ENCODE measurements around the gene OR2AG1. TPM values are rescaled to one million over a fixed set of nuclear protein-coding genes. Genes with fewer than 3 reads are reported as not detected.

Gene OR2AG1
- total and polyA plus RNA-seq, 2 experiments from 2014 or later: 0.16 TPM; not detected in 1

DNA sequence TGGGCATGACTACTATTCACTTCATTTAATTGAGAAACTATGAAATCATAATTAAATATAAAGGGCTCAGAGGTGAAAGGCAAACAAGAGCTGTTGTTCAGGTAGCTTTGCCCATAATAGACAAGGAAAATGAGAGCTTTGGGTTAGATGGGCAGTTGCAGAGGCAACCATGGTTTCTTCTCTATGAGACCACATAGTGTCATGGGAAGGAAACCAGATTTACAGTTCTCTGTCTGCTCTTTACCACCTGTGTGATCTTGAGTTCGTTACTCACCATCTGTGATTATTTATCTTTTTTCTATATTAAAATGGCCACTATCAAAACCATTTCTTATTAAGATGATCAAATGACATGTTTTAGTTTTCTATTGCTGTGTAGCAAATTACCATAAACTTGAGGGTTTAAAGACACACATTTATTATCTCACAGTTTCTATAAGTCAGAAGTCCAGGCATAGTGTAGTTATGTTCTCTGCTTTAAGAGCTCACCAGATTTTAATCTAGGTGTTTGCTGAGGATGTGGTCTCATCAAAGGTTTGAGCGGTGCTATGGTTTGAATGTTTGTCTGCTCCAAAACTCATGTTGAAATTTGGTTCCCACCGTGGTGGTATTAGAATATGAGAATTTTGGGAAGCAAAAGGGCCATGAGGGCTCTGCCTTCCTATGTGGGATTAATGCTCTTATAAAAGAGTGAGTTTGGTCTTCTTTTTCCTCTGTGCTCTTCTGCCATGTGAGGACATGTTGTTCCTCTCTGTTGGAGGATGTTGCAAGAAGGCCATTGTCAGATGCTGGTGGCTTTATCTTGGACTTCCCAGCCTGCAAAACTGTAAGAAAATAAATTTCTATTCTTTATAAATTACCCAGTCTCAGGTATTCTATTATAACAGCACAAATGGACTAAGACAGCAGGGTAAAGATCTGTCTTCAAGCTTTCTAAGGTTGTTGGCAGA is 49.2 kb upstream of the OR2AG1 start:
- Histone ChIP-seq H3K27me3 (ENCODE audit: insufficient read depth) (no peaks in the 10 kb centered on the region), H4K20me1 (replicated peaks; ENCODE audit: insufficient read depth) (no peaks in the 10 kb centered on the region), H3K36me3 (ENCODE audit: insufficient read depth) (no peaks in the 10 kb centered on the region), H3K4me1 (ENCODE audit: insufficient read depth) (no peaks in the 10 kb centered on the region), H3K27ac (ENCODE audit: low read depth) (no peak overlapping the region), H3K4me3 (no peak overlapping the region), H3K9me2 (ENCODE audit: insufficient read depth) (no peaks in the 10 kb centered on the region), H3K4me2 (no peak overlapping the region), H2AFZ (no peak overlapping the region), H3F3A (replicated peaks; ENCODE audit: low read depth) (no peaks in the 10 kb centered on the region), H3K79me2 (replicated peaks; ENCODE audit: insufficient read depth) (no peaks in the 10 kb centered on the region)
- DNase-seq (ENCODE audit: low spot score) (no peak), ATAC-seq (no peak)
- Mint-ChIP-seq H3K9me3 (0 out of 3 replicates have a peak, but pooled peaks cover 3% of the 10 kb centered on the region), H3K27me3 (ENCODE audit: insufficient read depth, low read depth, poor library complexity) (peaks cover 2% of the 10 kb centered on the region), H3K27ac (no peak overlapping the region), H3K36me3 (ENCODE audit: low read depth) (no peaks in the 10 kb centered on the region), H3K4me1 (no peaks in the 10 kb centered on the region), H3K4me3 (no peak overlapping the region)
- TF ChIP-seq, protein P1, sequence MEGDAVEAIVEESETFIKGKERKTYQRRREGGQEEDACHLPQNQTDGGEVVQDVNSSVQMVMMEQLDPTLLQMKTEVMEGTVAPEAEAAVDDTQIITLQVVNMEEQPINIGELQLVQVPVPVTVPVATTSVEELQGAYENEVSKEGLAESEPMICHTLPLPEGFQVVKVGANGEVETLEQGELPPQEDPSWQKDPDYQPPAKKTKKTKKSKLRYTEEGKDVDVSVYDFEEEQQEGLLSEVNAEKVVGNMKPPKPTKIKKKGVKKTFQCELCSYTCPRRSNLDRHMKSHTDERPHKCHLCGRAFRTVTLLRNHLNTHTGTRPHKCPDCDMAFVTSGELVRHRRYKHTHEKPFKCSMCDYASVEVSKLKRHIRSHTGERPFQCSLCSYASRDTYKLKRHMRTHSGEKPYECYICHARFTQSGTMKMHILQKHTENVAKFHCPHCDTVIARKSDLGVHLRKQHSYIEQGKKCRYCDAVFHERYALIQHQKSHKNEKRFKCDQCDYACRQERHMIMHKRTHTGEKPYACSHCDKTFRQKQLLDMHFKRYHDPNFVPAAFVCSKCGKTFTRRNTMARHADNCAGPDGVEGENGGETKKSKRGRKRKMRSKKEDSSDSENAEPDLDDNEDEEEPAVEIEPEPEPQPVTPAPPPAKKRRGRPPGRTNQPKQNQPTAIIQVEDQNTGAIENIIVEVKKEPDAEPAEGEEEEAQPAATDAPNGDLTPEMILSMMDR (conservative IDR thresholded peaks at IDR 0.05; ENCODE audit: low read depth in 2 of 2): no peak
- TF ChIP-seq JUNB (IDR thresholded peaks at IDR 0.05; ENCODE audit: unreplicated experiment) (no peak), POLR2AphosphoS5 (IDR thresholded peaks at IDR 0.05; ENCODE audit: low read depth) (no peak), ZNF114 (CRISPR knock-in tag; IDR thresholded peaks at IDR 0.05) (no peak), ZNF331 (CRISPR knock-in tag; IDR thresholded peaks at IDR 0.05; ENCODE audit: low read depth) (no peak), CREB1 (CRISPR knock-in tag; IDR thresholded peaks at IDR 0.05; ENCODE audit: low read depth) (no peak), NANOG (IDR thresholded peaks at IDR 0.05; ENCODE audit: borderline replicate concordance) (no peak), STAT1 (IDR thresholded peaks at IDR 0.05; ENCODE audit: unreplicated experiment) (no peak), EZH2 (IDR thresholded peaks at IDR 0.05; ENCODE audit: low read depth, unreplicated experiment) (no peak), EZH2phosphoT487 (IDR thresholded peaks at IDR 0.05; ENCODE audit: unreplicated experiment) (no peak)
- TF ChIP-seq, protein P2, sequence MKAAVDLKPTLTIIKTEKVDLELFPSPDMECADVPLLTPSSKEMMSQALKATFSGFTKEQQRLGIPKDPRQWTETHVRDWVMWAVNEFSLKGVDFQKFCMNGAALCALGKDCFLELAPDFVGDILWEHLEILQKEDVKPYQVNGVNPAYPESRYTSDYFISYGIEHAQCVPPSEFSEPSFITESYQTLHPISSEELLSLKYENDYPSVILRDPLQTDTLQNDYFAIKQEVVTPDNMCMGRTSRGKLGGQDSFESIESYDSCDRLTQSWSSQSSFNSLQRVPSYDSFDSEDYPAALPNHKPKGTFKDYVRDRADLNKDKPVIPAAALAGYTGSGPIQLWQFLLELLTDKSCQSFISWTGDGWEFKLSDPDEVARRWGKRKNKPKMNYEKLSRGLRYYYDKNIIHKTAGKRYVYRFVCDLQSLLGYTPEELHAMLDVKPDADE (IDR thresholded peaks at IDR 0.05): no peak
- TF ChIP-seq, protein P3, sequence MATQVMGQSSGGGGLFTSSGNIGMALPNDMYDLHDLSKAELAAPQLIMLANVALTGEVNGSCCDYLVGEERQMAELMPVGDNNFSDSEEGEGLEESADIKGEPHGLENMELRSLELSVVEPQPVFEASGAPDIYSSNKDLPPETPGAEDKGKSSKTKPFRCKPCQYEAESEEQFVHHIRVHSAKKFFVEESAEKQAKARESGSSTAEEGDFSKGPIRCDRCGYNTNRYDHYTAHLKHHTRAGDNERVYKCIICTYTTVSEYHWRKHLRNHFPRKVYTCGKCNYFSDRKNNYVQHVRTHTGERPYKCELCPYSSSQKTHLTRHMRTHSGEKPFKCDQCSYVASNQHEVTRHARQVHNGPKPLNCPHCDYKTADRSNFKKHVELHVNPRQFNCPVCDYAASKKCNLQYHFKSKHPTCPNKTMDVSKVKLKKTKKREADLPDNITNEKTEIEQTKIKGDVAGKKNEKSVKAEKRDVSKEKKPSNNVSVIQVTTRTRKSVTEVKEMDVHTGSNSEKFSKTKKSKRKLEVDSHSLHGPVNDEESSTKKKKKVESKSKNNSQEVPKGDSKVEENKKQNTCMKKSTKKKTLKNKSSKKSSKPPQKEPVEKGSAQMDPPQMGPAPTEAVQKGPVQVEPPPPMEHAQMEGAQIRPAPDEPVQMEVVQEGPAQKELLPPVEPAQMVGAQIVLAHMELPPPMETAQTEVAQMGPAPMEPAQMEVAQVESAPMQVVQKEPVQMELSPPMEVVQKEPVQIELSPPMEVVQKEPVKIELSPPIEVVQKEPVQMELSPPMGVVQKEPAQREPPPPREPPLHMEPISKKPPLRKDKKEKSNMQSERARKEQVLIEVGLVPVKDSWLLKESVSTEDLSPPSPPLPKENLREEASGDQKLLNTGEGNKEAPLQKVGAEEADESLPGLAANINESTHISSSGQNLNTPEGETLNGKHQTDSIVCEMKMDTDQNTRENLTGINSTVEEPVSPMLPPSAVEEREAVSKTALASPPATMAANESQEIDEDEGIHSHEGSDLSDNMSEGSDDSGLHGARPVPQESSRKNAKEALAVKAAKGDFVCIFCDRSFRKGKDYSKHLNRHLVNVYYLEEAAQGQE (IDR thresholded peaks at IDR 0.05; ENCODE audit: unreplicated experiment): no peak
- TF ChIP-seq, protein P4, sequence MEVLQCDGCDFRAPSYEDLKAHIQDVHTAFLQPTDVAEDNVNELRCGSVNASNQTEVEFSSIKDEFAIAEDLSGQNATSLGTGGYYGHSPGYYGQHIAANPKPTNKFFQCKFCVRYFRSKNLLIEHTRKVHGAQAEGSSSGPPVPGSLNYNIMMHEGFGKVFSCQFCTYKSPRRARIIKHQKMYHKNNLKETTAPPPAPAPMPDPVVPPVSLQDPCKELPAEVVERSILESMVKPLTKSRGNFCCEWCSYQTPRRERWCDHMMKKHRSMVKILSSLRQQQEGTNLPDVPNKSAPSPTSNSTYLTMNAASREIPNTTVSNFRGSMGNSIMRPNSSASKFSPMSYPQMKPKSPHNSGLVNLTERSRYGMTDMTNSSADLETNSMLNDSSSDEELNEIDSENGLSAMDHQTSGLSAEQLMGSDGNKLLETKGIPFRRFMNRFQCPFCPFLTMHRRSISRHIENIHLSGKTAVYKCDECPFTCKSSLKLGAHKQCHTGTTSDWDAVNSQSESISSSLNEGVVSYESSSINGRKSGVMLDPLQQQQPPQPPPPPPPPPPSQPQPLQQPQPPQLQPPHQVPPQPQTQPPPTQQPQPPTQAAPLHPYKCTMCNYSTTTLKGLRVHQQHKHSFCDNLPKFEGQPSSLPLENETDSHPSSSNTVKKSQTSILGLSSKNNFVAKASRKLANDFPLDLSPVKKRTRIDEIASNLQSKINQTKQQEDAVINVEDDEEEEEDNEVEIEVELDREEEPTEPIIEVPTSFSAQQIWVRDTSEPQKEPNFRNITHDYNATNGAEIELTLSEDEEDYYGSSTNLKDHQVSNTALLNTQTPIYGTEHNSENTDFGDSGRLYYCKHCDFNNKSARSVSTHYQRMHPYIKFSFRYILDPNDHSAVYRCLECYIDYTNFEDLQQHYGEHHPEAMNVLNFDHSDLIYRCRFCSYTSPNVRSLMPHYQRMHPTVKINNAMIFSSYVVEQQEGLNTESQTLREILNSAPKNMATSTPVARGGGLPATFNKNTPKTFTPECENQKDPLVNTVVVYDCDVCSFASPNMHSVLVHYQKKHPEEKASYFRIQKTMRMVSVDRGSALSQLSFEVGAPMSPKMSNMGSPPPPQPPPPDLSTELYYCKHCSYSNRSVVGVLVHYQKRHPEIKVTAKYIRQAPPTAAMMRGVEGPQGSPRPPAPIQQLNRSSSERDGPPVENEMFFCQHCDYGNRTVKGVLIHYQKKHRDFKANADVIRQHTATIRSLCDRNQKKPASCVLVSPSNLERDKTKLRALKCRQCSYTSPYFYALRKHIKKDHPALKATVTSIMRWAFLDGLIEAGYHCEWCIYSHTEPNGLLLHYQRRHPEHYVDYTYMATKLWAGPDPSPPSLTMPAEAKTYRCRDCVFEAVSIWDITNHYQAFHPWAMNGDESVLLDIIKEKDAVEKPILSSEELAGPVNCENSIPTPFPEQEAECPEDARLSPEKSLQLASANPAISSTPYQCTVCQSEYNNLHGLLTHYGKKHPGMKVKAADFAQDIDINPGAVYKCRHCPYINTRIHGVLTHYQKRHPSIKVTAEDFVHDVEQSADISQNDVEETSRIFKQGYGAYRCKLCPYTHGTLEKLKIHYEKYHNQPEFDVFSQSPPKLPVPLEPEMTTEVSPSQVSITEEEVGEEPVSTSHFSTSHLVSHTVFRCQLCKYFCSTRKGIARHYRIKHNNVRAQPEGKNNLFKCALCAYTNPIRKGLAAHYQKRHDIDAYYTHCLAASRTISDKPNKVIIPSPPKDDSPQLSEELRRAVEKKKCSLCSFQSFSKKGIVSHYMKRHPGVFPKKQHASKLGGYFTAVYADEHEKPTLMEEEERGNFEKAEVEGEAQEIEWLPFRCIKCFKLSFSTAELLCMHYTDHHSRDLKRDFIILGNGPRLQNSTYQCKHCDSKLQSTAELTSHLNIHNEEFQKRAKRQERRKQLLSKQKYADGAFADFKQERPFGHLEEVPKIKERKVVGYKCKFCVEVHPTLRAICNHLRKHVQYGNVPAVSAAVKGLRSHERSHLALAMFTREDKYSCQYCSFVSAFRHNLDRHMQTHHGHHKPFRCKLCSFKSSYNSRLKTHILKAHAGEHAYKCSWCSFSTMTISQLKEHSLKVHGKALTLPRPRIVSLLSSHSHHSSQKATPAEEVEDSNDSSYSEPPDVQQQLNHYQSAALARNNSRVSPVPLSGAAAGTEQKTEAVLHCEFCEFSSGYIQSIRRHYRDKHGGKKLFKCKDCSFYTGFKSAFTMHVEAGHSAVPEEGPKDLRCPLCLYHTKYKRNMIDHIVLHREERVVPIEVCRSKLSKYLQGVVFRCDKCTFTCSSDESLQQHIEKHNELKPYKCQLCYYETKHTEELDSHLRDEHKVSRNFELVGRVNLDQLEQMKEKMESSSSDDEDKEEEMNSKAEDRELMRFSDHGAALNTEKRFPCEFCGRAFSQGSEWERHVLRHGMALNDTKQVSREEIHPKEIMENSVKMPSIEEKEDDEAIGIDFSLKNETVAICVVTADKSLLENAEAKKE (CRISPR knock-in tag; IDR thresholded peaks at IDR 0.05): no peak

All from GM23338 (cell line).